ENCODE results near the gene ROBO2. TPM values are rescaled to one million over a fixed set of nuclear protein-coding genes. Genes with fewer than 3 reads are reported as not detected.
A peak's percentile ranks its signal among the peaks of the same experiment; 100 is the strongest.

ROBO2 gene
- total RNA-seq, 4 donors from 2014 or later: 0.30 to 4.3 (median 2.0) TPM

DNA sequence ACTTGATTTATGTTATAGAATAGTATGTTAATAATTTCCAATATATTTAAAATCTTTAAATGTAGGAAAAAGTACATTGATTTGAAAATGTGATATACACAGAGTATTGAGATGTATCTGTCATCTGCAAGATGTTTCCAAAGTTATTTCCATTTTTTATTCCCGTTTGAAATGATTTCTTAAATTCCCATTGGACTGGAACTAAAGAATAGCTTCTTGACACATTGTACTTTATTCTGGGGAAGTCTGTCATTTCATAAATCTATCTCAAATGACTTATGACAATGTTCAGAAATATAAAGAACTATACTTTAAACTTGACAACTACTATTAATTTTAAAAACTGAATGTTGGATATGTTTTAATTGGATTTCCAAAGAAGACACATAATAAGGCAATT lies 489.6 kb downstream of the ROBO2 start:
- no peak for DNase-seq (ENCODE audit: low spot score in 2 of 2)
- intact Hi-C loops (cut with DNase I; ENCODE audit: low total_unique reads): no loop called here
- 77 to 82% methylated on average over 1 of the region's 1 CpG for WGBS, 2 donors
- no peak overlapping the region for H3K4me3 ChIP-seq (ENCODE audit: low read depth, poor library complexity, severe bottlenecking)
- no peak for TF ChIP-seq POLR2A (IDR thresholded peaks at IDR 0.05)
- TF ChIP-seq CTCF (IDR thresholded peaks at IDR 0.05): no peak

GRCh38 chr3:77530870-77531269 lies 491.0 kb downstream of the ROBO2 start:
- WGBS, 2 donors: 25 to 50% methylated on average over 4 of the region's 4 CpGs
- intact Hi-C loops (cut with DNase I; ENCODE audit: low total_unique reads): no loop called here
- TF ChIP-seq CTCF (IDR thresholded peaks at IDR 0.05) (no peak), POLR2A (IDR thresholded peaks at IDR 0.05) (no peak)
- H3K4me3 ChIP-seq (ENCODE audit: low read depth, poor library complexity, severe bottlenecking): no peak overlapping the region
- DNase-seq (ENCODE audit: low spot score in 2 of 2): peak in 1 of 2 donors; percentile 22

DNA sequence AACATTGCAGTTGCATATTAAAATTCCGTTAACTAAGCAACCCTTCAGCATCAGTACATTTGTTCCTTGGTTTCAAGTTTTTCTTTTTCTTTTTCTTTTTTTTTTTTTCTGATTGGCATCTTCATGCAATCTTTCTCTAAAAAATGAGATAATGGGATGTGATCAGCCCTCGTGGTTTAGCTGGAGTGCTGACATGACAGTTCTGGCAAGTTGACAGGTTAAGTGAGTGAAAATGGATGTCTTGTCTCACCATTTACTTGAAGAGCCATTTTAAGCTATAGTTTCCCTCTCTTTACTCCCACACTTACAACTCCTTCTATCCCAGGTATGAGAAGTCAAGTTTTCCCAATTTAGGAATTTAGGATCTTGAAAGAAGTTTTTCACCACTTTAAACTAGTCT lies 495.2 kb downstream of the ROBO2 start:
- no peak for DNase-seq (ENCODE audit: low spot score in 2 of 2)
- intact Hi-C loops (cut with DNase I; ENCODE audit: low total_unique reads): no loop called here
- H3K4me3 ChIP-seq (ENCODE audit: low read depth, poor library complexity, severe bottlenecking): no peak overlapping the region
- TF ChIP-seq POLR2A (IDR thresholded peaks at IDR 0.05) (no peak), CTCF (IDR thresholded peaks at IDR 0.05) (no peak)
- WGBS, 2 donors: 63 to 65% methylated on average over 2 of the region's 2 CpGs

GRCh38 chr3:77536038-77536775 lies 496.3 kb downstream of the ROBO2 start:
- H3K4me3 ChIP-seq (ENCODE audit: low read depth, poor library complexity, severe bottlenecking): no peak overlapping the region
- TF ChIP-seq CTCF (IDR thresholded peaks at IDR 0.05) (no peak), POLR2A (IDR thresholded peaks at IDR 0.05) (no peak)
- 43 to 58% methylated on average over 3 of the region's 3 CpGs for WGBS, 2 donors
- no peak for DNase-seq (ENCODE audit: low spot score in 2 of 2)
- intact Hi-C loops (cut with DNase I; ENCODE audit: low total_unique reads): no loop called here

- no peak for TF ChIP-seq CTCF (IDR thresholded peaks at IDR 0.05)
- no peak for TF ChIP-seq POLR2A (IDR thresholded peaks at IDR 0.05)
- intact Hi-C loops (cut with DNase I; ENCODE audit: low total_unique reads): no loop called here
- peak in 1 of 2 donors; percentile 78 for DNase-seq (ENCODE audit: low spot score in 2 of 2)
- WGBS, 2 donors: 94 to 96% methylated on average over 11 of the region's 11 CpGs
- H3K4me3 ChIP-seq (ENCODE audit: low read depth, poor library complexity, severe bottlenecking): no peak overlapping the region
These were observed 499.1 kb downstream of the ROBO2 start for GRCh38 chr3:77539014-77539413.

- H3K4me3 ChIP-seq (ENCODE audit: low read depth, poor library complexity, severe bottlenecking): no peak overlapping the region
- TF ChIP-seq CTCF (IDR thresholded peaks at IDR 0.05) (no peak), POLR2A (IDR thresholded peaks at IDR 0.05) (no peak)
- no peak for DNase-seq (ENCODE audit: low spot score in 2 of 2)
- WGBS, 2 donors: 47 to 97% methylated on average over 2 of the region's 2 CpGs
- intact Hi-C loops (cut with DNase I; ENCODE audit: low total_unique reads): no loop called here
These were observed 499.8 kb downstream of the ROBO2 start for GRCh38 chr3:77539677-77540076.

Measured in lower leg skin (tissue), 4 donors.